NCI-H345 treated with DMSO at 0.1 percent for 48 hours (cell line): Measurements from ENCODE around the gene IL12B.
"Not testable (repeated sequence)": the region's sequence is repeated elsewhere in the genome, so short reads cannot be mapped to it uniquely, and the experiment has no call there.

ENCODE experiments used
- DNase-seq: peaks from one replicate; lab custom pipeline; 2025; ENCODE audit not compliant: unreplicated experiment; lab: John Stamatoyannopoulos, UW

IL12B gene

GRCh38 chr5:159297300-159297699, 33.0 kb downstream of the IL12B start:
- not testable (repeated sequence) for DNase-seq

DNA sequence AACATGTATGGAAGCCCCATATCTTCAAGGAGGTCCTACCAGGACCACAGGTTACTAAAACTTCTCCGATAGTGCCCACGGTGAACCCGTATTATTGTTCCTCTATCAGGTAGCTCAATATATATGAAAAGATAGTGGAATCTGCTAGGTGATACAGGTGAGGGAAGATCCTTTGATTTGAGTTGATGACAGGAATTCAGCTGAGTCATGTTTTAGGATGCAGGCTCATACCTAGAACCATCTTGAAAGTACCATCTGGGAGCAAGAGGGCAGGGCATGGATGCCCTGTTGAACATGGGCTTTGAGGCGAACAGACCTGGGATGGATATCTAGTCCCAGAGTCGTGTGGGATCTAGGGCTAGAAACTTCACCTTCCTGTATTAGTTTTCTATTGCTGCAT, 35.4 kb downstream of the IL12B start:
- DNase-seq = no peak

DNA sequence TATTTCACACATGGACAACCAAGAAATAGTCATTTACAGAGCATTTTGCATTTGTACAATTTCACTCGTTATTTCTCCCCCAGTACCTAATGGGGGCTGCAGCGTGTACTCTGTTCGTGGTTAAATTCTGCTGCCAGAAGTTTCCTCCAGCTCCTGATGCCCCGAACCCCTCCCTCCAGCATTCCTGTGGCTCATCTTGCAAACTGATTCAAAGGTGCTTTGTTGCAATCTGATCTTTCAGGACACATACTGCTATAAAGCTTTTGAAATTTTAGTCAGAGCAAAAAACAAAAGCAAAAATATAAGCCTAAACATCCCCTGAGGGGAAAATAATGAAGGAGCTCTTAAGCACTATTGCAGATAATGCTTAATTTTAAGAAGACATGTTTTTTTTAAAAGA, 39.5 kb downstream of the IL12B start:
- DNase-seq = no peak

- no peak for DNase-seq
Measured at GRCh38 chr5:159286420-159287035, 43.8 kb downstream of the IL12B start.

DNA sequence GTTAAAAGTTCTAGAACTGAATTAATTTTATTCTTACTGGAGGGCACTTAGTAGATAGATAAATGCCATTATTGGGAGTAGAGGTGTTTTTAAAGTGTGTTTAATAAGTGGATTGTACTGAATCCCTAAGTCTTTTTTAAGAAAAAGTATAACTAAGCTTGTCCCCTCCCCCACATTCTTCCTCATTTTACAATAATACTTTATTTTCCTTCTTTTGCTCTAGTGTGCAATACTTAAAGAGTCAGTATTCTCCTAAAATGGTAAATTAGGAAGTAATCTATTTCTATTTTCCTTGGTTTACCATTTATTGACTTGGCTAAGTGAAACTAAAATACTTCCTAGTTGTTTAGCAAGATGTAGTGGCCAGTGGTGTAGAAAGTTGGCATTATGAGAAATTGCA, 55.6 kb downstream of the IL12B start:
- DNase-seq = no peak

GRCh38 chr5:159273923-159274322, 56.4 kb downstream of the IL12B start:
- no peak for DNase-seq

GRCh38 chr5:159269723-159270122, 60.6 kb downstream of the IL12B start:
- no peak for DNase-seq

DNA sequence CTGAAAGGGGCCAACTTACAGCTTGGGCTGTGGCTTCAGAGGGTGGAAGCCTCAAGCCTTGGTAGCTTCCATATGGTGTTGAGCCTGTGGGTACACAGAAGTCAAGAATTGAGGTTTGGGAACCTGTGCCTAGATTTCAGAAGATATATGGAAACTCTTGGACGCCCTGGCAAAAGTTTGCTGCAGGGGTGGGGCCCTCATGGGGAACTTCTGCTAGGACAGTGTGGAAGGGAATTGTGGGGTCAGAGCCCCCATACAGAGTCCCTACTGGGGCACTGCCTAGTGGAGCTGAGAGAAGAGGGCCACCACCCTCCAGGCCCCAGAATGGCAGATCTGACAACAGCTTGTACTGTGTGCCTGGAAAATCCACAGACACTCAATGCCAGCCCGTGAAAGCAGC, 63.5 kb downstream of the IL12B start:
- not testable (repeated sequence) for DNase-seq
